D721Med (cell line): ENCODE measurements around the gene RB1.

Experiments used
- DNase-seq: peaks from one replicate; pipeline ENCODE4 v3.0.0; 2011; ENCODE audit warnings: low spot score; ENCODE audit not compliant: insufficient read length
- FAIRE-seq: peaks from 2 replicates; lab custom pipeline; 2011; peaks lifted over from hg19 to GRCh38; lab: Jason Lieb, UNC
- TF ChIP-seq, protein P1 (sequence below): IDR thresholded peaks from 2 replicates; pipeline ENCODE4 v1.5.1; 2012; ENCODE audit warnings: mild to moderate bottlenecking, control low read depth; ENCODE audit not compliant: insufficient read depth; ENCODE audit errors: missing control alignments

Gene RB1

DNA sequence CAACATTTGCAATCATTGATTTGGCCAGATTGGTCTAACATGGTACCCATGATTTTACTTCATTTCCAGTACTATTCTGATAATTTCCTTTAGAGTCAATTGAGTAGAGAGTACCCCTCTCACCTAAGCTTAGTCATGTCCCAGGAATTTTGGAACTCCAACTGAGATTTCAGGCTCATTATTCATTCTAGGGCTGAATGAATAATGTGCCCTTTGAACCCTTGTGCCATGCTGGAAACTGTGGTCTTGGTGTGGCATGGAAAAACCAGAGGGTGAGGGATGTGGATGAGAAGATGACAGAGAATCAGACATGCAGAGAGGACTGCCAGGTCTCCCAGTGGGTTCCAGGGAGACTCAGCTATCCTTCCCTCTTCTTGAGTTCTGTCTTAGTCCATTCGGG, 40.4 kb upstream of the RB1 start:
- TF ChIP-seq, protein P1, sequence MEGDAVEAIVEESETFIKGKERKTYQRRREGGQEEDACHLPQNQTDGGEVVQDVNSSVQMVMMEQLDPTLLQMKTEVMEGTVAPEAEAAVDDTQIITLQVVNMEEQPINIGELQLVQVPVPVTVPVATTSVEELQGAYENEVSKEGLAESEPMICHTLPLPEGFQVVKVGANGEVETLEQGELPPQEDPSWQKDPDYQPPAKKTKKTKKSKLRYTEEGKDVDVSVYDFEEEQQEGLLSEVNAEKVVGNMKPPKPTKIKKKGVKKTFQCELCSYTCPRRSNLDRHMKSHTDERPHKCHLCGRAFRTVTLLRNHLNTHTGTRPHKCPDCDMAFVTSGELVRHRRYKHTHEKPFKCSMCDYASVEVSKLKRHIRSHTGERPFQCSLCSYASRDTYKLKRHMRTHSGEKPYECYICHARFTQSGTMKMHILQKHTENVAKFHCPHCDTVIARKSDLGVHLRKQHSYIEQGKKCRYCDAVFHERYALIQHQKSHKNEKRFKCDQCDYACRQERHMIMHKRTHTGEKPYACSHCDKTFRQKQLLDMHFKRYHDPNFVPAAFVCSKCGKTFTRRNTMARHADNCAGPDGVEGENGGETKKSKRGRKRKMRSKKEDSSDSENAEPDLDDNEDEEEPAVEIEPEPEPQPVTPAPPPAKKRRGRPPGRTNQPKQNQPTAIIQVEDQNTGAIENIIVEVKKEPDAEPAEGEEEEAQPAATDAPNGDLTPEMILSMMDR: no peak
- DNase-seq: no peak
- FAIRE-seq: no peak

DNA sequence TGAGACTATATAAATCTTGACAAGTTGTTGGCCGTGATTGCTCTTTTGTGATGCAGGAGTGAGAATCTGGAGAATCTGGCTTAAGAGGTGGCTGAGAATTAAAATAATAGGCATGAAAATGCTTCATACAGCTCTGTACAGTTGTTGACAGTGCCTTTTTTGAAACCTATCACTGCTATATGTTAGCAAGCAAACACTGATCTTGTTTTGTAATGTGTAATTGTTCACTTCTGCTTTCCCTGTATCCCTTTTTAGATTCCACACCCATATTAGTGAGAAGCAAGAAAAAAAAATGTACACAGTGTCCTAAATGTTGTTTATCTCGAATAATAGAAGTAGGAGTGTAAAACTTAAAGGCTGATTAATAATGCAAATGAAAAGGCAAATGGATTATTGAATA, 39.5 kb upstream of the RB1 start:
- FAIRE-seq: no peak
- DNase-seq: no peak
- TF ChIP-seq, protein P1: no peak

DNA sequence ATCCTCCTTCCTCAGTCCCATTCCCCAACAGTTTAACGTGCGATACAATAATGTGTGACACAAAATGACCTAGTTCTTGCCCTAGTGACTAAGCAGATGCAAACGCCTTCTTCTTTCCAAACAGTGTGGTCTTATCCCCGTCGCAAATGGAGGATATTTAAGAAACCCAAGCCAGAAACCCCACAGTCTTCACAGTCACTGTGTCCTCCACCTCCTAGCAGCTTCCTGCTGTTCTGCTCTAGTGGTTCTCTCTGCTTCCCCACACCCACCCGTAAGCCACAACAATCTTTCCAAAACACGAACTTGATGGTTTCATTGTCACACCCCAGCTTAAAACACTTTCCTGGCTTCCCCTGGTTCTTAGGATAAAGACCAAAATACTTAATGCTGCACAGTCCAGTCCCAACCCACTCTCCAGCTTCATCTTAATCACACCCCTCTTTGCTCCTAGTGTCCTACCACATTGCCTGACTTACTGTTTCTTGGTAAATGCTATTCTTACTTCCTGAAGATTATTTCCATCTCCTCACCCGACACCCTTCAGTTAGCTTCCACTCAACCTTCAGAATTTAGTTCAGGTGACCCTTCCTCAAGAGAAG, 38.2 kb upstream of the RB1 start:
- no peak for FAIRE-seq
- TF ChIP-seq, protein P1: no peak
- no peak for DNase-seq

DNA sequence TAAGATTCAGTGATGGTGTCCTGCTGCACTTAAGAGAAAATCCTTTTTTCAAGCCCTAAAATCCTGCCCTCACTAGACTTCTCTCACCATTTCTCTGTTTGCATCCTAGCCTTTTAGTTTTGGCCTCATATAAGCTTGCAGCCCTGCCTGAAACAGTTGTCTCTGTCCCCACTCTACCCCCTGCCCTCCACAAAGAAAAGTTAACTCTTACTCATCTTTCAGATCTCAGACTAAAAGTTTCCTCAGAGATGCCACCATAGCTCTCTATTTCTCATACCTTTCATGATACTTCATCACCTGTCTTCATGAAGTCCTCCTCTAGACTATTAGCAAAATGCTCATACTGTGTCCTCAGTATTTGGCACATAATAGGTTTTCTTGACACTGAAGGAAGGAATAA, 37.4 kb upstream of the RB1 start:
- FAIRE-seq: no peak
- TF ChIP-seq, protein P1: no peak
- DNase-seq: no peak

DNA sequence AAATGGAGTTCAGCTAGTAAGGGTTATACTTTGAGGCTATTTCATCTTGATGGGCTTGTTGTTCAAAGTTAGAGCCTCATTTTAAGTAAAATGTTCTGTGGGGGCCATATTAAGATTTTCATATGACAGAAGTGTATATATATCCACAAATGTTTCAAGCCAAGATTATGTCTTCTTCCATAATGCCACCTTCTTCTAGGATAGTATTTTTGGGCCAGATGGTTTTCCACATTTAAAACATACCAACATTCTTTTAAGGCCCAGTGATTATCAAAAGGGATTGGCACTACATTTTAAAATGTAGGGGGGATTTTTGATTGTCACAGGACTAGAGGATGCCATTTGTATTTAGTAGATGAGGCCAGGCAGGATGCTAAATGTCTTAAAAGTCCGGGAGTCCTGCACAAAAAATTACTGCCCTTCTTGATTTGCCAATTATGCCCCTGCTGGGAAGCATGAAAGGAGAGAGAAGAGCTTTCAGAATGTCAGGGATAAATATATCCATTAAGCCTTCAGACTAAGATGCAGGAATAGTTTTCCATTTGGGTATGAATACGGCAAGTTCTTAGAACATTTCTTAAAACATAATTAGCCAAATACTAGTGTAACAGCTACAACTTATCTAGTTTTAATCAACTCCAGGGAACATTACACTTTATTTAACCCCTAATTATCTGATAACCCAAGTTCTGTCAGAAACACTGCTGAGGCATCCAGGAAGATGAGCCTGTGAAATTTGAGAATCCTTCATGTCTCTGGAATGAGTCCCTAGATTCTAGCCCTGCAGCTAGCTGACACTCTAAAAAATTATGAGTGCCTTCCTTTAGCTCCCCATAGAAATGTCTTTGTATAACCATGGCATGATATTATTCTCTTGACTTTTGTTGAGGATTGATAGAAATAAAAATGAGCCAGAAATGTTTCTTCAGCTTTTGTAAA, 36.6 kb upstream of the RB1 start:
- DNase-seq (no peak), FAIRE-seq (no peak)
- TF ChIP-seq, protein P1: no peak

DNA sequence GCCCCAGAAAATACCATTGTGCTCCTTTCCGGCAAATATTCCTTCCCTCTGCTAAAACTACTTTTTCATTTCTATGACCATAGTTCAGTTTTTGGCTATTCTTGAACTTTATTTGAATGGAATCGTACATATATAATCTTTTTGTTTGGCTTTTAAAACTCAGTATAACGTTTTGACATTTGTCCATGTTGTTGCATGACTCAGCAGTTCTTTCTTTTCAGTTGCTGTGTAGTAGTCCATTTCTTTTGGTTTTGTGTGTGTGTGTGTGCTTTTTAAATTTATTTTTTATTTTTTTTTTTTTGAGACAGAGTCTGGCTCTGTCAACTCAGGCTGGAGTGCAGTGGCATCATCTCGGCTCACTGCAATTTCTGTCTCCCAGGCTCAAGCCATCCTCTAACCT, 35.5 kb upstream of the RB1 start:
- no peak for DNase-seq
- TF ChIP-seq, protein P1: no peak
- FAIRE-seq: no peak

DNA sequence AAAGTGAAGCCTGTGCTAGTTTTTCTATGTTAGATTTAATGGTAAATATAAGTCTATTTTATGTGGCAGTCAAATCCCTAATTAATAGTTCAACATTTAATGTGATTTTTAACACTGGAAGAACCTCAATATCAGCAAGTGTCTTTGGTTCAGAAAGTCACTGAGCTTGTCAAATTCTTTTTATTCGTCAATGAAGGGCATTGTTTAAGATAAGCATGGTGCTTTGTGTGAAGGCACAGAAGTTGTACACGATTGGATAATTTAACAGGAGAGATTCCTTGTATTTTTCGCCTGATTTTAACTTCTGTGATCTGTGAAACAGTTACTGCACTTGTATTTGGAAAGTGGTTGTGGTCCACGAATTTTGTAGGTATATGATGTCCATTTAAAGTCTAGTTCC, 30.2 kb upstream of the RB1 start:
- FAIRE-seq (no peak), DNase-seq (no peak)
- TF ChIP-seq, protein P1: no peak
